Measurements from ENCODE around the gene PROC.

PROC gene

DNA sequence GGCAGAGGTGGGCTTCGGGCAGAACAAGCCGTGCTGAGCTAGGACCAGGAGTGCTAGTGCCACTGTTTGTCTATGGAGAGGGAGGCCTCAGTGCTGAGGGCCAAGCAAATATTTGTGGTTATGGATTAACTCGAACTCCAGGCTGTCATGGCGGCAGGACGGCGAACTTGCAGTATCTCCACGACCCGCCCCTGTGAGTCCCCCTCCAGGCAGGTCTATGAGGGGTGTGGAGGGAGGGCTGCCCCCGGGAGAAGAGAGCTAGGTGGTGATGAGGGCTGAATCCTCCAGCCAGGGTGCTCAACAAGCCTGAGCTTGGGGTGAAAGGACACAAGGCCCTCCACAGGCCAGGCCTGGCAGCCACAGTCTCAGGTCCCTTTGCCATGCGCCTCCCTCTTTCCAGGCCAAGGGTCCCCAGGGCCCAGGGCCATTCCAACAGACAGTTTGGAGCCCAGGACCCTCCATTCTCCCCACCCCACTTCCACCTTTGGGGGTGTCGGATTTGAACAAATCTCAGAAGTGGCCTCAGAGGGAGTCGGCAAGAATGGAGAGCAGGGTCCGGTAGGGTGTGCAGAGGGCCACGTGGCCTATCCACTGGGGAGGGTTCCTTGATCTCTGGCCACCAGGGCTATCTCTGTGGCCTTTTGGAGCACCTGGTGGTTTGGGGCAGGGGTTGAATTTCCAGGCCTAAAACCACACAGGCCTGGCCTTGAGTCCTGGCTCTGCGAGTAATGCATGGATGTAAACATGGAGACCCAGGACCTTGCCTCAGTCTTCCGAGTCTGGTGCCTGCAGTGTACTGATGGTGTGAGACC is at the start of gene PROC:
Gene PROC (plus strand): TSS at position 128 of the 812 bp plus-strand sequence. CDS start 1,516 bp downstream, outside the sequence.
- DNase-seq (ENCODE audit: low spot score) = peak; percentile 87

DNA sequence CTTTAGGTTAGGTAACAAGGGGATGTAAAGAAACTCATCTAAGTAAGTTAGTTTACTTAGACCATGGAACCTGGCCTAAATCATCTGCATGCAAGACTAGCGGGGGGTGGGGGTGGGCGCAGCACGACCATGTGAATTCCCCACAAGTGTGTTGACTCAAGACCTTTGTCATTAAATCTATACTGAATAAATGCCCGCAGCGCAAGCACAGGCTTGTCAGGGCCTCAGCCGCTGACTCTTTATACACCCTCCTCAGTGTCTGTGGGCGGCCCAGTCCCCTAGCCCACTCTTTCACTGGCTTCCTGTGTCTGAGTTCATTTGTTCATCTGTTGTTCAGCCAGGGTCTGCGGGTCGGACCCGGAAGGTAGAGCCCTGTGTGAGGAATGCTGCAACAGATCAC is 48.2 kb upstream of the PROC start:
- DNase-seq (ENCODE audit: low spot score) = no peak

DNA sequence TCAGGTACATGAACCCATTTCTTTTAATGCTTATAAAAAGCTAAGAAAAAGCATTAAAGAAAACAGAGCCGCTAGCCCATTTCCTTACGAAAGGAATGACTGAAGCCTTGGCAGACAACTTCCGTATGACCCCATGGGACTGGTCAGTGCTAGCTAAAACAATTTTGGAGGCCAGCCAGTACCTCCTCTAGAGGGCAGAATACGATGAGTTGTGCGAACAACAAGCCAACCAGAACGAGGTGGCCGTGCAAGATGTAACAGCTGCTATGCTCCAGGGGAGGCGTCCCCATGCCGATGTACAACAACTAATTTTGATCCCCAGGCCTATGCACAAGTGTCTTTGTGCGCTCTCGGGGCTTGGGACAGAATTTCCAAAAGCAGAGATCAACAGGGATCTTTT is 47.2 kb upstream of the PROC start:
- no peak for DNase-seq (ENCODE audit: low spot score)

DNA sequence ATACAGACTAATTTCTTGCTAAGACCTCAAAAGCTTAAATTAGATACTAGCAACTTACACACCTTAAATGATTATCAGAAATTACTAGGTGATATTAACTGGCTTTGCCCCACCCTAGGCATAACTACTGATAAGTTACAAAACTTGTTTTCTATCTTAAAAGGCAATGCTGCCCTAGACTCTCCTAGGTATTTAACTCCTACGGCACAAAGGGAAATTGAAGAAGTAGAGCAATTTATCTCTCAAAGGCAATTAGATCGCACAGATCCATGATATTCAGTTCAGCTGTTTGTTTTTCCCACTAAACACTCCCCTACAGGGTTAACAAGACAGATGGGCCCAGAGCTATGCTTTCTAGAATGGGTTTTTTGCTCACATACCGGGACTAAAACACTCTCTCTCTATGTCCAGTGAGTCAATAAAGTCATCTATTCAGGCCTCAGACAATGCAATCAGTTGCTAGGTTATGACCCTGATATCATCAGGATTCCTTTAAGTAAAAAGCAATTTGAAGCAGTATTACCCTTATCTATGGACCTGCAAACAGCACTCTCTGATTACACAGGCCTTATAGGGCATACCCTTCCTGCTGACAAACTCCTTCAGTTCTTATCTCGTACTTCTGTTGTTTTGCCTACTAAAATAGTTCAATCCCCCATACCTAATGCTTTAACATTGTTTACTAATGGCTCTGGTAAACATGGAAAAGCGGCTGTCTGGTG is 44.7 kb upstream of the PROC start:
- DNase-seq (ENCODE audit: low spot score) = no peak

DNA sequence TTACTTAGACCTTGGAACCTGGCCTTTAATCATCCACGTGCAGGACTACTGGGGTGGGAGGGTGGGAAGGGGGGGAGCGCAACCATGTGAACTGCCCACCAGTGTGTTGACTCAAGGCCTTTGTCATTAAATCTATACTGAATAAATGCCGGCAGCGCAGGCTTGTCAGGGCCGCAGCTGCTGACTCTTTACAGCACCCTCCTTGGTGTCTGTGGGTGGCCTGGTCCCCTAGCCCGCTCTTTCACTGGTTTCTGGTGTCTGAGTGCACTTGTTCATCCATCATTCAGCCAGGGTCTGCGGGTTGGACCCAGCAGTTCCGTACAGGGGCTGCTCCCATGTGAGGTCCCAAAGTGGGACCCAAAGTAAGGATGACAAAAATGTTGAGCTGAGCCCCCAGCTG is 42.0 kb upstream of the PROC start:
- DNase-seq (ENCODE audit: low spot score) = no peak

DNA sequence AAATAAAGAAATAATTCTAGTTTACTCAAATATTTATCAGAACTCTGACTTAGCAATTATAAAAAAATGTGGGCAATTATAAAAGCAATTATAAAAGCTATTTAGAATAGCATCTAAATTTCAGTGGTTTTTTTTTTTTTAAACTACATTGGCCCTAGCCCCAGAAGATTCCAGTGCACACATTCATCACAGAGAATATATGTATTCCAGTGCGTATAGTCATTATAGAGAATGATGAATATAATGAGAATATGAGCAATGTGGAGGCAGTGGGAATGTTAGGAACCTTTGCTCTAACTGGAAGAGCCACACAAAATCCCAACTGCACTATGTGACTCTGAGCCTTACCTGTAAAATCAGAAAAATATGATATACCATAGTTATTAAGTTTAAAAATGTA is 41.0 kb upstream of the PROC start:
- DNase-seq (ENCODE audit: low spot score) = no peak

DNA sequence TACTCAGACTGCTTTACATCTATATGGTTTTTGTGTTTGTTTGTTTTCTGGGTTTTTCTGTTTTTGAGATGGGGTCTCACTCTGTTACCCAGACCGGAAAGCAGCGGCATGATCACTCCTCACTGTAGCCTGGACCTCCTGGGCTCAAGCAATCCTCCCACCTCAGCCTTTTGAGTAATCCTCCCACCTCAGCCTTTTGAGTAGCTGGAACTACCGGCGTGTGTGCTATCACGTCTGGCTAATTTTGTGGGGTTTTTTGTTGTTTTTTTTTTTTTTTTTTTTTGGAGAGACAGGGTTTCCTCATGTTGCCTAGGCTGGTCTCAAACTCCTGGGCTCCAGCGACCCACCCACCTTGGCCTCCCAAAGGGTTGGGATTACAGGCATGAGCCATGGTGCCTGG is 39.5 kb upstream of the PROC start:
- no peak for DNase-seq (ENCODE audit: low spot score)

DNA sequence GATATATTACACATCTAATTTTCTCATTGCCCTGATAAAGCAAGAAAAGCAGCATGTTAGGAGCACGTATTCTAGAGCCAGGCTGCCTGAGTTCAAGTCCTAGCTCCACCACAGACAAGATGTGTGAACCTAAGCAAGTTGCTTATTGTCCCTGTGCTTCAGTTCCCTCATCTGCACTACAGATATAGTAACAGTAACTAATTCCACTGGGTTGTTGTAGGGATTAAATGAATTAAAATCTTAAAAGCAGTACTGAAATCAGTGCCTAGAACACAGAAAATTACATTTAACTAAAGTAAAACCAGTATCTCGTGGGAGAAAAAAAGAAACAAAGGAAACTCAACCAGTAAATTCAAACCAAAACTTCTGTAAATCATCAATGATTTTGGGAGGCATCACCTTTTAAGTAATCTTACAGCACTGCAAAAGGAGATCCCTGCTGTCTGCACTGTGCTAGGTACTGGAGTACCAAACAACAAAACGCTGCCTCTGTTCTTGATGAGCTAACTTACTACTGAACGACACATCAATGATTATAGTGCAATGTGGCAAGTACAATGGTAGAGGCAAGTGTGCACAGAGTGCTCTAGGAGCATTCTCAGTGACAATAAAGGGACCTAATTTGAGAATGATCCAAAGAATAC is 38.4 kb upstream of the PROC start:
- DNase-seq (ENCODE audit: low spot score) = no peak

DNA sequence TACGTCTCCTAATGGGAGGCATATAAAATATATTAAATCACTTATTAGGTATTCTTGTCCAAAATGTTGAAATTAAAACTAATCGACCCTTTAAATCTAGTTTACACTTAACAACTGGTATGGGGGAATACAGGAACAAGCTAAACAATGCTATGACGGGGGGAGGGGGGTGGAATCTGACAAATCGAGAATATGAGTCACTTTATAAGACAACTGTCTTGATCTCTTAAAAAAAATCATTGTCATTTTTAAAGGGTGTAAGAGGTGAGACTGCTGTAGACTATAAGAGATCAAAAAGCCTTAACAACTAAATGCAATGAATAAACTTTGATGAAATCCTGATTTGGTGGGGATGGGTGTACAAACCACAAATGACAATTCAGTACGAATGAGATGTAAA is 36.5 kb upstream of the PROC start:
- no peak for DNase-seq (ENCODE audit: low spot score)

DNA sequence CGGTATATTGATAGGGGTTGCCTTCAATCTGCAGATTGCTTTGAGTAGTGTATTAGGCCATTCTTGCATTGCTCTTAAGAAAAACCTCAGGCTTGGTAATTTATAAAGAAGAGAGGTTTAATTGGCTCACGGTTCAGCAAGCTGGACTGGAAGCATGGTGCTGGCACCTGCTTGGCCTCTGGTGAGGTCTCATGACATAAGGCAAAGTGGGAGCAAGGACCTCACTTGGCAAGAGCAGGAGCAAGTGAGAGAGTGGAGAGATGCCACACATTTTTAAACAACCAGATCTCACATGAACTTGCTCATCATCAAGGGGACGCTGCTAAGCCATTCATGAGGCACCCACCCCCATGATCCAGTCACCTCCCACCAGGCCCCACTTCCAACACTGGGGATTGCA is 35.4 kb upstream of the PROC start:
- DNase-seq (ENCODE audit: low spot score) = no peak

DNA sequence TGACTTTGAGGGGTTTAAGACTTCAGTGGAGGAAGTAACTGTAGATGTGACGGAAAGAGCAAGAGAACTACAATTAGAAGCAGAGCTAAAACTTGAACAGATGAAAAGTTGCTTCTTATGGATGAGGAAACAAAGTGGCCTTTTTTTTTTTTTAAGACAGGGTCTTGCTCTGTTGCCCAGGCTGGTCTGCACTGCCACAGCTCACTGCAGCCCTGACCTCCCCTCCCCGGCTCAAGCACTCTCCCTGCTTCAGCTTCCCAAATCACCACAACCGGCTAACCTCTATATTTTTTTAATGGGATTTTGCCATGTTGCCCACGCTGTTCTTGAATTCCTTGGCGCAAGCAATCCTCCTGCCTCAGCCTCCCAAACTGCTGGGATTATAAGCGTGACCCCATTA is 33.7 kb upstream of the PROC start:
- no peak for DNase-seq (ENCODE audit: low spot score)

DNA sequence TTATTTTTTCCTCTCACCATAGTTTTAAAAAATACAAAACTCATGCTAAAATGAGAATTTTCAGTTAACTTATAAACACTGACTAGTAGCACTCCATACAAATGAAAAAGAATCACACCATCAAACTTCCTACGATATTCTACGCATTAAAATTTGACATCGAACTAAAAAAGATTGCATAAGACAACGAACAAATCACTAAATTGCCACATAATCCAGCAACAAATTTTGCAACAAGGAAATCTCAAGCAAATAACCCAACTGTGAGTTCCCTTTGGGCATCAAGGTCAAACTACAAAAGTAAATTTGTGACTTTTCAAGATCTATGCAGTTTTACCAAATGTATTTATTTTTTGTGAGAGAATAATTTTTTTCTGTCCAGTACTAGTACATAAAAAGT is 32.0 kb upstream of the PROC start:
- DNase-seq (ENCODE audit: low spot score) = no peak

DNA sequence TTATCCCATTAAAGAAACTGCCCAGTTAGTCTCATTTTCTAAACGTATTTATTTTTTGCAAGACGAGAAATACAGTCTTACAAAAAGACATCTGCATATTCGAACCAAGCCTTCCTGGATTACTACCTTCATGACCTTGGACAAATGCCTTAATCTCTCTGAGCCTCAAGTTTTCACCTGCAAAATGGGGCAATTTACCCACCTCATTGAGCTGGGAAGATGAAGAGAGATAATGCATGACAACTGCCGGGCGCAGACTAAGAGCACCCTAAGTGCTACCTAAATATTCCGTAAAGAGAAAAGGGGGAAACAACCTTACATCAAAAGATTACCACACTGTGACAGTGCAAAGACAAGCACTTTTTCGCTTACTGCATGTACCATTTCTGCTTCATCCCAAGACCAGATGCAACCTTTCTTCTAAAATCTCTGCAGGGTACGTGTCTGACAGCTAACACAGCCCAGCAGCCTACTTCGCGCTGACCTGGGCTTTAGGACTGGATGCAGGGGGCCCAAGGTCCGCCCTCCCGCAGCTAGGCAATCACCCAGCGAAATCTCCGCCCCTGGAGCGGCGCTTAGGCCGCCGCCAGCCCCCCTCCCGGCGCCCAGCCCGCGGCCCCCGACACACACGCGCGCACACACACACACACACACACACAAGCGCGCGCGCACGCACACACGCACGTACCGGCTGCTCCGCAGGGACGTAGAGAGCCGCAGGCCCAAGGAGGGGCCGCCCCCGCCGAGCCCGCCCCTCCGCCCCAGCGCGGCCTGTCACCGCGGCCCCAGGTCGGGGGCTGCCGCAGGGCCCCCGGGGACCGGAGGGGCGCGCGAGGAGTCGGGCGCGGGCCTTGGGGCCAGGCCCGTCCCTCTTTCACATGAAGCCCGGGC is 31.2 kb upstream of the PROC start:
- DNase-seq (ENCODE audit: low spot score) = peak; percentile 62

DNA sequence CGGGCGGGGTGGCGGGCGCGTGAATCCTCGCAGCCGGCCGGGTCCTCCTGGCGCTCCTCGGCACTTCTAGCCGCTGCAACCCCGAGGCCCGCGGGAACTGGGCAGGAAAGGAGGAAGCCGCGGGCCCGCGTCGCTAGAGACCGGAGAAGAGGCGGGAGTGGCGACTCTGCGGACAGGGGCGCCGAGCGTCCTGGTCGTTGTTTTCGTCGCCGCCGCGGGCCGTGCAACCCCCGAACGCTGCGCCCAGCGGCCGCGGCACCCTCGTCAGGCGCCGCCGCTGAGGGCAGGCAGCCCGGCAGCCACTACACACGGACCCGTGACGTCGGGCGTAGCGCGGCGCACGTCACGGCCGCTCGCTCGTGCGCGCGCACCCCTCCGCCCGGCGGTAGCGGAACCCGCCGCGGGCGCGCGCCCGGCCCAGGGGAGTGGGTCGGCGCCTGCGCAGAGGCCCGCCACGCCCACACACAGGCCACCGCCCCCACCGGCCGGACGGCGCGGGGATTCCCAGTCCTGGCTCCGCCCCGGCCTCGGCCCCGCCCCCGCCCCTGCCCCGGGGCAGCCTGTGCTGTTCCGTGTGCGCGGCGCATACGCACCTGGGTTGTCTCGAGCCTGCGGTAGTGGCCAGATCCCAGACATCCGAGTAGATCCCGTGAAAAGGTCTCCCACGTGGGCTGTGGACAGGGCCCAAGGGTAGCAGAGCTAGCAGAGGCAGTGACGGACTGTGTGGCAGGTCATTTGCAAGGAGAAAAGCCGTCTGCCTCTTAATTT is 30.4 kb upstream of the PROC start, which contains the start of gene MAP3K2:
Gene MAP3K2 (minus strand): TSS at position 321 of the 768 bp plus-strand sequence. CDS start 44,846 bp downstream, outside the sequence.
- DNase-seq (ENCODE audit: low spot score) = peak; percentile 97

DNA sequence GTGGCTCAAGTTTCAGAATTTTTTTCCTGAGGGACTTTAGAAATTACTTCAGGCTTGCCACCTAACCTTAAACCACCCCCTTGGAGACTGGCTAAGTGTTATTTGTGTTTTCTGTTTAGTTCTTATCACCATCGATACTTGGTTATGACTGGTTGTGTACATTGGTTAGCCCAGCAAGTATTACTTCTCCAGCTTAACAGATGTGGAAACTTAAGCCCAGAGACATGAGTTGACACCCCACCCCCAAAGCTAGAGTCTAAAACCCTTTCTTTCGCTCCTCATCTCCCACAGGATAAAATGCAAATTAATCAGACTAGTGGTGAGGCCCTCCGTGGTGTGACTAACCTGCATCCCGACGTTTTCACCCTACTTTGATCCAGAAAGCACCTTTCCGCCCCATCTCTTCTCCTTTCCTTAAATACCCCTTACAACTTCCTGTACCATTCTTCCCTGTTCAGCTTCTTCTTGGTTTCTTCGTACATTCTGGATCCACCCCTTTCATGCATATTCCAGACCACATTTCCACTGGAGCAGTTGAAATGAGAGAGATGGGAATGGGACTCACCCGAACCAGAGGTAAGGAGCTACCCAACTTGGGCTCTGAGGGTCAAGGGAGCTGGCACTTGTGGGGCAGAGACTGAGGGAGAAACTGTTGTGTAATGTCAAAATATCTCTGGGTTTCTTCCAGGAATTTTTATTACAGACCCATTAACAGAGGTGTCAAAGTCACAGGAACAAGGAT is 29.6 kb upstream of the PROC start:
- no peak for DNase-seq (ENCODE audit: low spot score)

DNA sequence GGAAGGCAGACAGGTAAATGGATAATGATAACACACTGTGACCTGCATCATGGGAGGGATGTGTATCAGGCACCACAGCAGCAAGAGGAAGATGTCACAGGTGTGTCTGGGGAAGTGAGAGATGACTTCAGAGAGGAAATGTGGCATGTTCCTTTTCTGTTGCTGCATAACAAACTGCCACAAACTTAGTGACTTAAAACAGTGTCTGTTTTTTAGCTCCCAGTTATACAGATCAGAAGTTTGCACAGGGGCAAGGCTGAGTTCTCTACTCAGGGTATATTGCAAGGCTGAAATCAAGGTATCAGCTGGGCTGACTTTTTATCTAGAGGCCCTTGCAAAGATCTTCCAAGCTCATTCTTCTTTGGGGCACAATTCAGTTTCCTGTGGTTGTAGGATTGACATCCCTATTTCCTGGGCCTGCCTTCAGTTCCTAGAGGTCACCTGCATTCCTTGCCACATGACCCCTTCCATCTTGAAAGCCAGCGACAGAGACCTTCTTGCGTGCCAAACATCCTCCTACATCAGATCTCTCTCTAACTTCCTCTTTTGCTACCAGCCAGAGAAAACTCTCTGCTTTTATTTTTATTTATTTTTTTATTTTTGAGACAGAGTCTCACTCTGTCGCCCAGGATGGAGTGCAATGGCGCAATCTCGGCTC is 28.3 kb upstream of the PROC start:
- no peak for DNase-seq (ENCODE audit: low spot score)

DNA sequence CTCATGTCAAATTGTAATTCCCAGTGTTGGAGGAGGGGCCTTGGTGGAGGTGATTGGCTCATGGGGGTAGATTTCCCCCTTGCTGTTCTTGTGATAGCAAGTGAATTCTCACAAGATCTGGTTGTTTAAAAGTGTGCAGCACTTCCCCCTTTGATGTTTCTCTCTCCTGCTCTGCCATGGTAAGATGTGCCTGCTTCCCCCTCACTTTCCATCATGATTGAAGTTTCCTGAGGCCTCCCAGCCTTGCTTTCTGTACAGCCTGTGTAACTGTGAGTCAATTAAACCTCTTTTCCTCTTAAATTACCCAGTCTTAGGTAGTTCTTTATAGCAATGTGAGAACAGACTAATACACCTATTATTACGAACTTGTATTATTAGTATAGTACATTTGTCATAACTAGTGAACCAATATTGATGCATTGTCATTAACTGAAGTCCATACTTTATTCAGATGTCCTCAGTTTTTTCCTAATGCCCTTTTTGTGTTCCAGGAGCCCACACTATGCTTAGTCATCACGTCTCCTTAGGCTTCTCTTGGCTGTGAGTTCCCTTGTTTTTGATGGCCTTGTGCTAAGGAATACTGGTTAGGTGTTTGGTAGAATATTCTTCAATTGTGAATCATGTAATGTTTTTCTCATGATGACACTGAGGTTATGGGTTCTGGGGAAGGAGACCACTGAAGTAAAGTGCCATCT is 25.9 kb upstream of the PROC start:
- no peak for DNase-seq (ENCODE audit: low spot score)

DNA sequence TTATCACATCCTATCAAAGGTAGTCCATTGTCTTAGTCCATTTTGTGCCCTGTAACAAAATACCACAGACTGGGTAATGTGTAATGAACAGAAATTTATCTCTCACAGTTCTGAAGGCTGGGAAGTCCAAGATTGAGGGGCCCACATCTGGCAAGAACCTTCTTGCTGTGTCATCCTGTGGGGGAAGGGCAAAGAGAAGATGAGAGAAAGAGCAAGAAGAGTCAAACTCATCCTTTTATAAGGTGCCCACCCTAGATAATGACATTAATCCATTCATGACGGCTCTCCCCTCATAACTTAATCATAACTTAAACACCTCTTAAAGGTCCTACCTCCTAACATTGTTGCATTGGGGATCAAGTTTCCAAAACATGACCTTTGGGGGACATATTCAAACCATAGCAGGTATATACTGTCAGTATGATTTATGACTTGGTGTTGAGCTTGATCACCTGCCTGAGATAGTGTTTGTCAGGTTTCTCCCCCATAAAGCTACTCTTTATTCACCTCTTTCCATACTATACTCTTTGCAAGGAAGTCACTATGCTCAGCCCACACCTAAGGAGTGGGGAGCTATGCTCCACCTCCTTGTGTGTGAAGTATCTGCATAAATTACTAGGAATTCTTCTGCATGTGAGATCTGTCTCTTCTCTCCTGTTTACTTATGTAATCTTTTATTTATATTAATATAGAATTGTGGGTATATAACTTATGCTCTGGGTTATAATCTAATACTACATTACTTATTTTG is 25.2 kb upstream of the PROC start:
- no peak for DNase-seq (ENCODE audit: low spot score)

DNA sequence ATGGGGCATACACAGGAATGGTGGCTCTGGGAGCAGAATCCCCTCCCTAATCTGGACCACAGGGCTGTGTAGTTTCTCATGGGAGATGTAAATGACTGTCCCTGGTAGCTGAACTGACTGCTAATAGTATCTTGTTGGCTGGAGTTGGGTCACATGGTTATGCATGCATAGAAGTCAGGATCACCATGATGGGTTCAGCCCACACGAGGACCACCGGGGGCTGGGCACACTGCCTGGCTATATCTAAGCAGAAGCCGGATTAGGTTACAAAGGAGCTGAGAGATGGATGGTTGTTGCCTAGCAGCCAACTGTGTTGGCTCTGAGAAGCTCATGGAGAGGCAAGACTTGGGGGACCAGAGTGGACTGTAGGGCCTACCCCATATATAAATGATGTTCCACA is 23.7 kb upstream of the PROC start:
- DNase-seq (ENCODE audit: low spot score) = no peak
